ENCODE results near the gene IQUB. TPM values are rescaled to one million over a fixed set of nuclear protein-coding genes. Genes with fewer than 3 reads are reported as not detected.
"Not testable (repeated sequence)": the region's sequence is repeated elsewhere in the genome, so short reads cannot be mapped to it uniquely, and the experiment has no call there.

The IQUB gene
- total RNA-seq, 1 donor from 2014 or later: 3.2 TPM

DNA sequence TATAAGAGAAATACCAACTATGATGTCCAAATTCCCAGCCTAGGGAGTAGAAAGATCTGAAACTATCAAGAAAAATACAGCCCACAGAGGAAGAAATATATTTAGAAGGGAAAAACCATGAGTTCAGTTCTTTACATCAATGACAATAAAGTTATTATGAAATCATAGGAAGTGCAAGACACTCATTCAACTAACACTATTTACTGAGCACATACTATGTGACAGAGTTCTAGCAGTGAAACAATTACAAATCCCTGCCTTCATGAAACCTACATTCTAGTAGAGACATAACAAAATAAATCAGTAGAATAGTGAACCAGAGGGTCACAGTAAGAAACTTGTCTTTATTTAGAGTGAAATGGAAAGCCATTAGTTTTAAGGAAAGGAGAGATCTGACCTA lies 21.1 kb upstream of the IQUB start:
- DNase-seq: no peak
- intact Hi-C loops (cut with DNase I): no loop called here
- Histone ChIP-seq H3K9me3 (no peaks in the 10 kb centered on the region), H3K36me3 (peaks cover 17% of the 10 kb centered on the region), H3K27me3 (ENCODE audit: low read depth) (no peaks in the 10 kb centered on the region), H3K27ac (no peak overlapping the region), H3K4me1 (peaks cover 28% of the 10 kb centered on the region), H3K4me3 (no peak overlapping the region)
- no peak for ATAC-seq
- TF ChIP-seq, protein P1, sequence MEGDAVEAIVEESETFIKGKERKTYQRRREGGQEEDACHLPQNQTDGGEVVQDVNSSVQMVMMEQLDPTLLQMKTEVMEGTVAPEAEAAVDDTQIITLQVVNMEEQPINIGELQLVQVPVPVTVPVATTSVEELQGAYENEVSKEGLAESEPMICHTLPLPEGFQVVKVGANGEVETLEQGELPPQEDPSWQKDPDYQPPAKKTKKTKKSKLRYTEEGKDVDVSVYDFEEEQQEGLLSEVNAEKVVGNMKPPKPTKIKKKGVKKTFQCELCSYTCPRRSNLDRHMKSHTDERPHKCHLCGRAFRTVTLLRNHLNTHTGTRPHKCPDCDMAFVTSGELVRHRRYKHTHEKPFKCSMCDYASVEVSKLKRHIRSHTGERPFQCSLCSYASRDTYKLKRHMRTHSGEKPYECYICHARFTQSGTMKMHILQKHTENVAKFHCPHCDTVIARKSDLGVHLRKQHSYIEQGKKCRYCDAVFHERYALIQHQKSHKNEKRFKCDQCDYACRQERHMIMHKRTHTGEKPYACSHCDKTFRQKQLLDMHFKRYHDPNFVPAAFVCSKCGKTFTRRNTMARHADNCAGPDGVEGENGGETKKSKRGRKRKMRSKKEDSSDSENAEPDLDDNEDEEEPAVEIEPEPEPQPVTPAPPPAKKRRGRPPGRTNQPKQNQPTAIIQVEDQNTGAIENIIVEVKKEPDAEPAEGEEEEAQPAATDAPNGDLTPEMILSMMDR (IDR thresholded peaks at IDR 0.05): no peak

DNA sequence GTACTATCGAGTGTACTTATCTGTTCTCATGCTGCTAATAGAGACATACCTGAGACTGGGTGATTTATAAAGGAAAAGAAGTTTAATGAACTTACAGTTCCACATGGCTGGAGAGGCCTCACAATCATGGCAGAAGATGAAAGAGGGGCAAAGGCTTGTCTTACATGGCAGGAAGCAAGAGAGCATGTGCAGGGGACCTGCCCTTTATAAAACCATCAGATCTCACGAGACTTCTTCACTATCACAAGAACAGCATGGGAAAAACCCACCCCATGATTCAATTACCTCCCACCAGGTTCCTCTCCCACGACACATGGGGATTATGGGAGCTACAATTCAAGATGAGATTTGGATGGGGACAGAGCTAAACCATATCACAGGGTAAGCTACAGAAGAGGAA lies 18.8 kb upstream of the IQUB start:
- Histone ChIP-seq H3K4me1 (peaks cover 39% of the 10 kb centered on the region), H3K27ac (no peak overlapping the region), H3K4me3 (no peak overlapping the region), H3K27me3 (ENCODE audit: low read depth) (no peaks in the 10 kb centered on the region), H3K9me3 (no peaks in the 10 kb centered on the region), H3K36me3 (peaks cover 37% of the 10 kb centered on the region)
- TF ChIP-seq, protein P1 (IDR thresholded peaks at IDR 0.05): no peak
- DNase-seq (no peak), ATAC-seq (no peak)
- intact Hi-C loops (cut with DNase I): no loop called here

DNA sequence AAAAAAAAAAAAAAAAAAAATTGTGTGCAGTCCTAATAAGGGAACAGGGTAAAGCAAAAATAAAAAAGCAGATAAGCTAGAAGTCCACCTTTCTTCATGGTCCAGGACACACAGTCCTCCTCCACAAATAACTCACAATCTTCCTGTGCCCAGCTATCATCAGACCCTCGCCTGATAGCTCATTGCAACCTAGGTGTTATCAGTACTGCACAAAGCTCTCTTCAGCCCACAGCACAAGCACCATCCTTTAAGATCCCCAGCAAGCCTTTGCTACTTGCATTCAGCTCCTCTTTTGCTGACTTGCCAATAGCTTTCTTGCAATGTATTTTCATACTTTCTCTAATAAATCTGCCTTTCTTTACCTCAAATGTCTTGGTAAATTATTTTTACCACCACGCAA lies 18.2 kb upstream of the IQUB start:
- H3K4me3 ChIP-seq: no peak overlapping the region
- no peak overlapping the region for H3K27ac ChIP-seq
- no peaks in the 10 kb centered on the region for H3K27me3 ChIP-seq (ENCODE audit: low read depth)
- H3K9me3 ChIP-seq: no peaks in the 10 kb centered on the region
- TF ChIP-seq, protein P1 (IDR thresholded peaks at IDR 0.05): no peak
- ATAC-seq (no peak), DNase-seq (no peak)
- peaks cover 39% of the 10 kb centered on the region for H3K4me1 ChIP-seq
- intact Hi-C loops (cut with DNase I): no loop called here
- H3K36me3 ChIP-seq: peaks cover 42% of the 10 kb centered on the region

DNA sequence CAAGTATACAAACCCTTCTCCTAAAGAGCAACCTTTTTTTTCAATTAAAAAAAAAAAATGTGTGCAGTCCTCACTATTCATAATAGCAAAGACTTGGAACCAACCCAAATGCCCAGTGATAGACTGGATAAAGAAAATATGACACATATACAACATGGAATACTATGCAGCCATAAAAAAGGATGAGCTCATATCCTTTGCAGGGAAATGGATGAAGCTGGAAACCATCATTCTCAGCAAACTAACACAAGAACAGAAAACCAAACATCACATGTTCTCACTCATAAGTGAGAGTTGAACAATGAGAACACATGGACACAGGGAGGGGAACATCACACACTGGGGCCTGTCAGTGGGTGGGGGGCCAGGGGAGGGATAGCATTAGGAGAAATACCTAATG lies 17.7 kb upstream of the IQUB start:
- peaks cover 47% of the 10 kb centered on the region for H3K36me3 ChIP-seq
- H3K9me3 ChIP-seq; H3K4me3 ChIP-seq; H3K27me3 ChIP-seq (ENCODE audit: low read depth); H3K27ac ChIP-seq; DNase-seq; intact Hi-C loops (cut with DNase I); ATAC-seq: not testable (repeated sequence)
- H3K4me1 ChIP-seq: peaks cover 39% of the 10 kb centered on the region

DNA sequence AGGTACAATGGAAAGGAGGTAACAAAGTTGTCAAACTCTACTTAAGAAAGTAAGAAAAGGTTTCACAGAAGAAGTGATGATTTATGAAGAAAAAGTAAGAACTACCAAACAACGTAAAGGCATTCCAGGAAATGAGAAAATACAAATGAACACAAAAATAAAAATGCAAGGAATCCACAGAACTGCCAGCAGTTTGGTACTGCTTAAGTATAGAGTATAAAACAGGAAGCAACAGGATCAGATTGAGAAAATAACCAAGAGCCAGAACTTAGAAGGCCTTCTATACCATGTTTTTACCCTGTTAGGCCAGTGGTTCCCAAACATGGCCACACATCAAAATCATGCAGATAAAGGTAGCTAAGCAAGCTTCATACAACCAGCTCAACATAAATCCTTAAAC lies 14.0 kb upstream of the IQUB start:
- peaks cover 50% of the 10 kb centered on the region for H3K36me3 ChIP-seq
- intact Hi-C loops (cut with DNase I): no loop called here
- H3K27ac ChIP-seq: no peak overlapping the region
- ATAC-seq (no peak), DNase-seq (no peak)
- H3K27me3 ChIP-seq (ENCODE audit: low read depth): no peaks in the 10 kb centered on the region
- TF ChIP-seq, protein P1 (IDR thresholded peaks at IDR 0.05): no peak
- H3K4me1 ChIP-seq: peaks cover 12% of the 10 kb centered on the region
- H3K9me3 ChIP-seq: no peaks in the 10 kb centered on the region
- no peak overlapping the region for H3K4me3 ChIP-seq

DNA sequence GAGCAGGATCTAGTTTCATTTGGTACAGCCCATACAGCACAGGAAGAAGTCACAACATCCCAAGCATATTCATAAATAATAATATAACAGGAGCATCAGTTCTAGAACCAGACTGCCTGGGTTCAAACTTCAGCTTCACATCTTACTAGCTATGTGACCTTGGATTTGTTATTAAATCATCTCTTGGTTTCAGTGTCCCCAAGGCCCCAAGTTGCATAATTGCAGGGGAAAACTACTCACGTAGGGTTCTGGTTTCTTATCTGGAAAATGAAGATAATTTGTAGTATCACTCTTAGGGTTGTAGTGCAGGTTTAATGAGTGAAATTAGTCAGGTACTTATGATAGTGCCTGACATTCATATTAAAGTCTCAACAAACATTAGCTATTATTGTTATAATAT lies 5.5 kb upstream of the IQUB start:
- intact Hi-C loops (cut with DNase I): no loop called here
- Histone ChIP-seq H3K27ac (no peak overlapping the region), H3K9me3 (no peaks in the 10 kb centered on the region), H3K27me3 (ENCODE audit: low read depth) (no peaks in the 10 kb centered on the region), H3K4me3 (no peak overlapping the region), H3K4me1 (no peaks in the 10 kb centered on the region), H3K36me3 (peaks cover 30% of the 10 kb centered on the region)
- ATAC-seq (no peak), DNase-seq (no peak)
- TF ChIP-seq, protein P1 (IDR thresholded peaks at IDR 0.05): no peak
